Naive B cell (primary cell): ENCODE measurements around the gene GEMIN7. TPM values are rescaled to one million over a fixed set of nuclear protein-coding genes. Genes with fewer than 3 reads are reported as not detected.
"Not testable (repeated sequence)": the region's sequence is repeated elsewhere in the genome, so short reads cannot be mapped to it uniquely, and the experiment has no call there.

Experiments used
- ATAC-seq, 2 donors: fragments of 150-1000 bp; cut with Tn5 transposase; 2 replicates each; pipeline ENCODE4 v1.10.0; 2021; ENCODE audit warnings: low read depth in 2 of 2, mild to moderate bottlenecking in 2 of 2, moderate library complexity in 2 of 2
- DNase-seq: peaks from one replicate; pipeline ENCODE4 v3.0.0; 2022
- H3K27ac Mint-ChIP-seq, 6 donors: one replicate each; pipeline ENCODE4 v1.8.0; 2020 to 2022; ENCODE audit warnings: mild to moderate bottlenecking in 6 of 6, mixed read lengths in 6 of 6, moderate library complexity in 5 of 6, inconsistent platforms in 2 of 6
- H3K27me3 Mint-ChIP-seq, 3 donors: one replicate each; pipeline ENCODE4 v1.8.0; 2021 to 2022; ENCODE audit warnings: mixed read lengths in 3 of 3, mild to moderate bottlenecking in 1 of 3
- H3K36me3 Mint-ChIP-seq, 2 donors: one replicate each; pipeline ENCODE4 v1.8.0; 2020 to 2022; ENCODE audit warnings: mixed read lengths in 2 of 2, inconsistent platforms in 1 of 2, mild to moderate bottlenecking in 1 of 2
- H3K4me1 Mint-ChIP-seq, 3 donors: one replicate each; pipeline ENCODE4 v1.8.0; 2020 to 2022; ENCODE audit warnings: mixed read lengths in 3 of 3, inconsistent platforms in 1 of 3, mild to moderate bottlenecking in 1 of 3, moderate library complexity in 1 of 3
- H3K4me3 Mint-ChIP-seq, 8 donors: one replicate each; pipeline ENCODE4 v1.8.0; 2020 to 2022; ENCODE audit warnings: mild to moderate bottlenecking in 8 of 8, mixed read lengths in 8 of 8, moderate library complexity in 8 of 8, inconsistent platforms in 2 of 8
- H3K9me3 Mint-ChIP-seq, 7 donors: one replicate each; pipeline ENCODE4 v1.8.0; 2020 to 2022; ENCODE audit warnings: mixed read lengths in 7 of 7, mild to moderate bottlenecking in 5 of 7, inconsistent platforms in 2 of 7, moderate library complexity in 1 of 7
- polyA plus RNA-seq, 6 donors: library from polyadenylated mRNA; unstranded; fragments of 300-500 nt; fragmentation: Illumina TruSeq; gene quantifications; one replicate each; pipeline ENCODE4 v1.2.3, GENCODE V29; 2021; ENCODE audit warnings: low read depth in 6 of 6

GEMIN7 gene
- polyA plus RNA-seq, 6 donors from 2014 or later, result 86.8 to 138 (median 102) TPM

DNA sequence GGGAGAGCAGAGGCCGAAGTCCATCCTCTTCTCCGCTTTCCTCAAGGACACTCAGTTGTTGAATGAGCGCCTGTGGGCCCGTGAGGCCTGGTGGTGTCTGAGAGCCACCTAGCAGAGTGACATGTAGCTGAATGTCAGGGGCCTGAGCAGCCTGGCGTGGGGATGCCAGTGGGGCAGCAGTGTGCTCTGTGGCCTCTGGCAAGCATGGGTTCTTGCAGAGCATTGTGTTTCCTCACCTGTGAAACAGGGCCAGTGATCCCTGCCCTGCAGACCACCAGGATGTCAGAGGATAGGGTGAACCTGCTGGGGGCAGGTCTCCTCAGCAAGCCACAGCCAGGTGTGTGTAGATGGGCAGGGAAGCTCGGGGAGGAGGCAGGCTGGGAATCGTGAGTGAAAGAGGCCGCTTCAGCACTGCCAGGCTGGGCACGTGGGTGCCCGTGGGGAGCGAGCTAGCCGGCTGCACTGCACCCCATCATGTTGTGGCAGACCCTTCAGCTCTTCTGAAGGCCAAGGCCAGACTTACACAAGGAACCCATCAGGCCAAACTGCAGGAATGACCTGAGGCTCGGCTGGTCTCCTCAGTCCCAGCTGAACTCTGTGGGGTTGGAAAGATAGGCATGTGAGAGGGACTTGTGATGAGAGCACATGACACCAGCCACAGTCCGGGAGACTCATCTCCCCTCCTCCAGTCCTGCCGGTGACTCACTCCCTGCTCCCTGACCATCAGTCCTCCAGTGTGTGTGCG, 18.9 kb downstream of the GEMIN7 start:
- Mint-ChIP-seq H3K27me3 (no peaks in the 10 kb centered on the region), H3K36me3 (no peaks in the 10 kb centered on the region), H3K4me3 (no peak overlapping the region), H3K4me1 (peaks cover 62 to 86% (median 74%) of the 10 kb centered on the region in 3 donors), H3K9me3 (no peaks in the 10 kb centered on the region), H3K27ac (peak overlapping the region in 4 of 6 donors; percentile 10 to 79 (median 49))
- no peak for DNase-seq
- no peak for ATAC-seq

DNA sequence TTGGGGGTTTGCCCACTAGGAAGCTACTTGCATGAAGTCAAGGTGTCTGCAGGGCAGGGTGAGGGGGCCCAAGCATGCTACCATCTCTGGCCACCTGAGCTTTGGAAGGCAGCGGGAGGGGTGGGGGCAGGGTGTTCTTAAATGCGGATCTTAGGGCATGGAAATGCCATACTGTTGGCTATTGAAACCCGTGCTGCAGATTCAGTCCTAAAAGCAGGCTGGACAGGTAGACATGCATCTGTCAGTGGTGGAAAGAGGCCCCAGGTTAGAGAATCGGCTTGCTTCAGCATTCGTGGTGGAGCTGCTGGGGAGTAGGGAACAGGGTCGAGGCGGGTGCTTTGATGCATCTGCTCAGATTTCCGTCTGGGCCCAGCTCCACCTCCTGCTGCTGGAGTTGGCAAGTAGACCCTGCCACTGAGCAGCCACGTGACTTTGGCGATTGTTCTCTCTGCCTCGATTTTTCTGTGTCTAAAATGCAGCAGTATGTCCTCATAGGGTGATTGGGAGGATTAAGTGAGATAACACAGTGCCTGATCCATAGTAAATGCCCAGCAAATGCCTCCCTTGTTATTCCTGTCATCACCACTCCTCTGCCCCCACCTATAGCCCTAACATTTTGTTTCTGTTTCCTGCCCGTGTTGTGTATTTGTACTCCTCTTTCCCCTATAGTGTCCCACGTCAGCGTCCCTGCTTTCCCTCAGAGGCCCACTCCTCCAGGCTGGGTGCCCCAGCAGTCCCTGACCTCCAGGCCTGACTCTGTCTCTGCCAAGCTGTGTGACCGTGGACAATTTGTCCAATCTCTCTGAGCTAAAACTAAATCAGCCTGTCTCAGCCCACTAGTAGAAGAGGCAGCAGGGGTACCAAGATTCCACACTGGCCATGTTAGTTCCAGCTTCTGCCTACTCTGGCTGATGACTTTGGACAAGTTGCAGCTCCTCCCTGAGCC, 19.7 kb downstream of the GEMIN7 start:
- ATAC-seq (no peak), DNase-seq (no peak)
- Mint-ChIP-seq H3K9me3 (no peaks in the 10 kb centered on the region), H3K4me1 (peaks cover 65 to 88% (median 78%) of the 10 kb centered on the region in 3 donors), H3K4me3 (peak overlapping the region in 2 of 8 donors; percentile 25 to 49), H3K27ac (peak overlapping the region in 2 of 6 donors; percentile 10 to 96), H3K27me3 (no peaks in the 10 kb centered on the region), H3K36me3 (no peaks in the 10 kb centered on the region)

DNA sequence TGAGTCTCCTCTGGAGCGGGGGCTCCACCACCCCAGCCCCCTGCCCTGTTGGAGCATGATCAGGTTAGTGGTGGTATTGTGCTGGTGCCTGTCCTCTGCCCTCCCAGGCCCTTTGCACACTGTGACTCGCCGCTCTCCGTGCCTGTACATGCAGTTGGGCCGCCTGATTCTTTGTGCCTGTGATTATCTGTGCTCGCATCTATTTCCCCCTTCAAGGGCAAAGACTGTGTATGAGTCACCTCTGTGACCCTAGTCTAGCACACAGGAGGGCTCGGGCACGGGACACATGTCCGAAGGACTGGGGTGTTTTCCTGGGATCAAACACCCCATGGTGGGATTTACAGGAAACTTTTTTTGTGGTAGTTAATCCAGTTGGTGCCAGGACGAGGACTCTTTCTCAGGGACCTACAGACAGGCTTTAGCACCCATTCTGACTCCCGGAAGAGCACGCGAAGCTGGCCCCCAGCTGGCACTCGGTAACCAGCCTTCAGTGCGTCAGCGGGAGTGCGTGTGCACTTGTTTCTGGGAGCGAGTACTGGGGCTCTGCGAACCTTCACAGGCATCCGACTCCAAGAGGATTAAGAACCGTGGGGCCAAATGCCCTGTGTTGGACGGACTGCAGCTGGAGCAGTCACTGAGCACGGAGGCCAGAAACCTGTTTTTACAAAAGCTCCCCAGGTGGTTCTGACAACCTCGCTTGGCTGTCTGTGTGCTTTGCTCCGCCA, 20.6 kb downstream of the GEMIN7 start:
- Mint-ChIP-seq H3K27me3 (no peaks in the 10 kb centered on the region), H3K36me3 (no peaks in the 10 kb centered on the region), H3K27ac (peak overlapping the region in 3 of 6 donors; percentile 13 to 96 (median 47)), H3K4me3 (peak overlapping the region in 1 of 8 donors; percentile 49), H3K4me1 (peaks cover 65 to 88% (median 78%) of the 10 kb centered on the region in 3 donors), H3K9me3 (no peaks in the 10 kb centered on the region)
- no peak for DNase-seq
- ATAC-seq, result no peak

DNA sequence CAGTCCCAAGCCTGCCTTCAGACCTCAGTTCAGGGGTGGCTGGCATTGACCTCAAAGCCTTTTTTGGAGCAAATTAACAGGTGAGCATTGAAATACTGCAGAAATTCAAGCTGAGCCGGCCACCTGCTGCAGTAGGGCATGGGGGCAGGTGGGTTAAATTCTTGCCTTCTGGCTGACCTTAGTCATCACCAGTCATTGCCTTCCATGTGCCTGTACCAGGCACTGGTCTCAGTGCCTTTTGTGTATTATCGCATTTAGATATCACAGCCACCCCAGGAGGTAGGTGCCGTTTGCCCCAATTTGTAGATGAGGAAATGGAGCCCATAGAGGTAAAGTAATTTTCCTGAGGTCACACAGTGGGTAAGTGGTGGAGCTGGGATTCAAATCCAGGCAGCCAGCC, 21.1 kb downstream of the GEMIN7 start:
- H3K4me1 Mint-ChIP-seq, result peaks cover 67 to 89% (median 78%) of the 10 kb centered on the region in 3 donors
- DNase-seq (no peak), ATAC-seq (no peak)
- H3K27ac Mint-ChIP-seq, result peak overlapping the region in 1 of 6 donors; percentile 47
- H3K27me3 Mint-ChIP-seq, result no peaks in the 10 kb centered on the region
- H3K4me3 Mint-ChIP-seq, result peak overlapping the region in 1 of 8 donors; percentile 33
- no peaks in the 10 kb centered on the region for H3K9me3 Mint-ChIP-seq
- no peaks in the 10 kb centered on the region for H3K36me3 Mint-ChIP-seq

DNA sequence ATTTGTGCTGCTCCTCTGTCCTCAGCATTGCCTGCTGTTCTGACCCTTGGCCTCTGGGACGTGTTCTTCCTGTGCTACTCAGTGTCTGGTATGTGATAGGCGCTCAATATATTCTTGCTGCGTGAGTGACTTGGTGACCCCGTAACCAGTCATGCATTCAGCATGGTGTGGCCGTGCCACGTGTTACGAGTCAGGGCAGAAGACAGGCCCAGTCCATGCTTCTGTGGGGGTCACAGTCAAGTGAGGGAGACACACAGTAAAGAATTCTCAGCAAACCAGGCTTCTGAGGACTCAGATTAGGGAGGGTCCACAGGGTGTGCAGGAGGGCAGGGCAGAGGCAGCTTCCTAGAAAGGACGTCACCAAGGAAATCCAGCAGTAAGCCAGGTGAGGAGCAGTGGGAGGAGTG, 21.8 kb downstream of the GEMIN7 start:
- Mint-ChIP-seq H3K27me3 (no peaks in the 10 kb centered on the region), H3K27ac (peak overlapping the region in 2 of 6 donors; percentile 29 to 82), H3K4me3 (no peak overlapping the region), H3K4me1 (peaks cover 67 to 91% (median 80%) of the 10 kb centered on the region in 3 donors), H3K9me3 (no peaks in the 10 kb centered on the region), H3K36me3 (no peaks in the 10 kb centered on the region)
- DNase-seq (no peak), ATAC-seq (no peak)

DNA sequence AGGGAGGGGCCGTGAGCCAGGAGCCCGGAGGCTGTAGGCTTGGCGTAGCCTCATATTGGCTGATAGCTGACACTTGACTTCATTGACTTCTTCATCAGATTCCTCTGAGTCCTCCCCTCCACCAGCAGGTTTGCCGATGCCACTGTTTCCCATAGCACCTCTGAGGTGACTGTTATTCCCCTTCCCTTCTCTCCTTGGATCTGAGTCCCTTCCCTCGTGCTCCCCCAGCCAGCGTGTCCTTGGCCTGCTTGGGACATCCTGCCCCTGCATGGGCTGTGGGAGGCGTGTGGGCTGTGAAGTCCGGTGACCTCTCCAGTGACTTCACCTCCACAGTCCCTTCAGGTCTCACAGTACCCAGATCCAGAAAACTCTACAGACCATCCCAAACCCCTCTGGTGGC, 22.7 kb downstream of the GEMIN7 start:
- DNase-seq, result no peak
- H3K36me3 Mint-ChIP-seq, result no peaks in the 10 kb centered on the region
- H3K4me3 Mint-ChIP-seq, result peak overlapping the region in 3 of 8 donors; percentile 18 to 61 (median 21)
- H3K27me3 Mint-ChIP-seq, result no peaks in the 10 kb centered on the region
- H3K4me1 Mint-ChIP-seq, result peaks cover 58 to 86% (median 79%) of the 10 kb centered on the region in 3 donors
- no peaks in the 10 kb centered on the region for H3K9me3 Mint-ChIP-seq
- no peak for ATAC-seq
- H3K27ac Mint-ChIP-seq, result peak overlapping the region in 2 of 6 donors; percentile 46 to 81

DNA sequence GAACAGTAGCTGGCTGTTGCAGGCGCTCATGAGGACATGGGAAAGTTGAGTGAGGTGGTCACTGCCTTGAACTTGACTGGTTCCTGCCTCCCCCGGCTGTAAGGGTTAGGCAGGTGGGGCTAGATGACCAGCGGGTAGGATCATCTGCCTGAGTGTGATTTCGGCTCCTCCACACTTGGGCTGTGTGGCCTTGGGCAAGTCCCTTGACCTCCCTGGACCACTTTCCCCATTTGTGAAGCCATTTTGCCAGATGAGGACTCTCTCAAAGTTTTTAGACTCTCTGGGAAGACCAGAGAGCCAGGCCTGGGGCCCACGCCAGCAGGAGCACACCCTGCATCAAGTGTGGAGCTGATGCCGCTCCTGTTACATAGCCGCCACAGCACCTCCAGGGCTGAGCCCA, 23.4 kb downstream of the GEMIN7 start:
- Mint-ChIP-seq H3K4me1 (peaks cover 52 to 80% (median 80%) of the 10 kb centered on the region in 3 donors), H3K4me3 (peak overlapping the region in 3 of 8 donors; percentile 12 to 83 (median 19)), H3K27ac (peak overlapping the region in 1 of 6 donors; percentile 84), H3K27me3 (no peaks in the 10 kb centered on the region), H3K9me3 (no peaks in the 10 kb centered on the region), H3K36me3 (no peaks in the 10 kb centered on the region)
- ATAC-seq (no peak), DNase-seq (no peak)

DNA sequence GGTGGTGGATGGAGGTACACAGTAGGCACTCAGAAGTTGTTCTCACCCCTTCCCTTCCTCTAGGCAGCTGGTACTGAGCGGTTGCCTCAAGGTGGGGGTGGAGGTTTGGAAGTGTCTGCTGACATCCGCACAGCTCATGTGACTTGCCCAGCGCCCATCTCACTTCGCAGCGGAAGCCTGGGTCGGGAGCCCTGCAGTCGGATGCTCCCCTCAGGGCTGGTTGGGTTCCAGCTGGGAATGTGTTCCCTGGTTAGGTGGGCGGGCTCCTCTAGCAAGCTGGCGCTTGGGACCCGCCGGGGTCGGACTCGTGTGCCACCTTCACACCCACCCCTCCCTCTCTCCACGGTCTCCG, 24.1 kb downstream of the GEMIN7 start:
- peak overlapping the region in 7 of 8 donors; percentile 40 to 85 (median 74) for H3K4me3 Mint-ChIP-seq
- no peaks in the 10 kb centered on the region for H3K9me3 Mint-ChIP-seq
- DNase-seq (peak; percentile 31), ATAC-seq (peak; percentile 86 to 89)
- H3K27ac Mint-ChIP-seq, result peak overlapping the region in 4 of 6 donors; percentile 66 to 94 (median 79)
- H3K27me3 Mint-ChIP-seq, result no peaks in the 10 kb centered on the region
- peaks cover 52 to 80% (median 80%) of the 10 kb centered on the region in 3 donors for H3K4me1 Mint-ChIP-seq
- H3K36me3 Mint-ChIP-seq, result no peaks in the 10 kb centered on the region

DNA sequence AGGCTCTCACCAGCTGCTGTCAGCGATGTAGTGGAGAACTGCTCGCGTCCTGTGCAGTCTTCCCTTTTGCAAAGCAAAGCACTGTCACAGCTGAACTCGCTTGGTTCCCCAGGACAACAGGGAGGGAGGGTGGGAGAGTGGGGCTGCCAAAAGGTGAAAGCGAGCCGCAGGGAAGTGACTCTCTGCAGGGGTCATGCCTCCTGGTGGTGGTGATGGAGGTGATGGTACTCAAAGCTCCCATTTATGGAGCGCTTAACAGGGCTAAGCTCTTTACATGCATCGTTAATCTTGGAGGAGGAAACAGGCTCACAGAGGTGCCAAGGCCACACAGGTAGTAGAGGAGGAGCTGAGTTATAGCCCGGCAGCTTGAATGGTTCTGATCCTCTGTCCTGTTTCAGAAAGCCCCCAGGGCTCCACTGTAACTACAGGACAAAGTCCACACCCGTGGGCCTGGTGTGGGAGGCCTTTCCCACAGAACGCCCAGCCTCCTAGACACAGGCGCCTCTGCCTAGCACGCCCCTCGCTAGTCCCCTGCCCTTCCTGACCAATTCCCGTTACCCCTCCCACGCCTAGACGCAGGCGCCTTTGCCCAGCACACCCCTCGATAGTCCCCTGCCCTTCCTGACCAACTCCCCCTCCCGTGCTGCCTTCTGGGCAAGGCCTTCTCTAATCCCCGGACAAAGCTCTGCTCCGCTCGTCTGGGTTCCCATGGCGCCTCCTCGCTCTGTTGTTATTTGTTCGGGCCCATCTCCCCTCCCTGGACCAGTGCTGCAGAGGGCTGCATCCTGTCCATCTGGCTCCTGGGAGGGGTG, 24.7 kb downstream of the GEMIN7 start:
- H3K36me3 Mint-ChIP-seq, result no peaks in the 10 kb centered on the region
- H3K4me1 Mint-ChIP-seq, result peaks cover 52 to 80% (median 79%) of the 10 kb centered on the region in 3 donors
- DNase-seq (no peak), ATAC-seq (peak; percentile 65 to 66)
- H3K9me3 Mint-ChIP-seq, result no peaks in the 10 kb centered on the region
- no peaks in the 10 kb centered on the region for H3K27me3 Mint-ChIP-seq
- H3K4me3 Mint-ChIP-seq, result peak overlapping the region; percentile 17 to 85 (median 70)
- peak overlapping the region; percentile 33 to 94 (median 78) for H3K27ac Mint-ChIP-seq

DNA sequence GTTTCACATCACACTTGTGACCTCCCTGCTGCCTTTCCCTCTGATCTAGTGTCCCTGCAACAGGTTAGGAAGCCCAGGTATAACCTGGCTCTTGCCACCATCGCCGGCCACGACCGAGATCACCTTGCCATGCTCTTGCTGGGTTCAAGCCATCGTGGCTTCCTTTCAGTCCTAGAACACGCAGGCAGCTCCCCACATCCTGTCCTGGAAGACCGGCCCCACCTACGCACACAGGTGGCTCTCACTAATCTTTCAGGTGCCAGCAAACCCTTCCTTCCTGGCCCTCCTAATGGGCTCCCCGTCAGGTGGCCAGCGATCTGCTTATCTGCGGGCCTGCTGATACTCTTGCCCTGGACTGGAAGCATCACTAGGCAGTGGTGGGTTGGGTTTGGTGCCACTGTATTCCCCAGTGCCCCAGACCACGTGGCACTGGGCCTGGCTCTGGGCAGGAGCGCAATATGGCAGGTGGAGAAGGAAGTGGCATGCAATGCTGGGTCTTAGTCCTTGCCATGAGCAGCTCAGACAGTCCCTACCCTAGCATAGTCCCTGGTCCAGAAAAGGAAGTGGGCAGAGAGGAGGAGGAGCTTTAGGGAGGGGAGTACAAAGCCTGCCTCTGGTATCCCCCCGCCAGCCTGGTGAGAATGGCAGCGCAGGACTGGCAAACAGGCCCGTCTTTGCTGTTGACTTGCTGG, 25.7 kb downstream of the GEMIN7 start:
- Mint-ChIP-seq H3K4me3 (peak overlapping the region in 6 of 8 donors; percentile 24 to 81 (median 72)), H3K27me3 (no peaks in the 10 kb centered on the region), H3K36me3 (no peaks in the 10 kb centered on the region), H3K27ac (peak overlapping the region in 3 of 6 donors; percentile 63 to 95 (median 84)), H3K9me3 (no peaks in the 10 kb centered on the region), H3K4me1 (peaks cover 46 to 79% (median 74%) of the 10 kb centered on the region in 3 donors)
- ATAC-seq (no peak), DNase-seq (no peak)

DNA sequence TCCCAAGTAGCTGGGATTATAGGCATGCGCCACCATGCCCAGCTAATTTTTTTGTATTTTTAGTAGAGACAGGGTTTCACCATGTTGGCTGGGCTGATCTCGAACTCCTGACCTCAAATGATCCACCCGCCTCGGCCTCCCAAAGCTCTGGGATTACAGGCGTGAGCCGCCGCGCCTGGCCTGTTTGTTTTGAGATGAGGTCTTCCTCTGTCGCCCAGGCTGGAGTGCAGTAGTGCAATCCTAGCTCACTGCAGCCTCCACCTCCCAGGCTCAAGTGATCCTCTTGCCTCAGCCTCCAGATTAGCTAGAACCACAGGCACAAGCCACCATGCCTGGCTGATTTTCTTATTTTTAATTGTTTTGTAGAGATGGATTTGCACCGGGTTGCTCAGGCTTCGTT, 27.3 kb downstream of the GEMIN7 start:
- not testable (repeated sequence) for H3K36me3 Mint-ChIP-seq
- peaks cover 42 to 82% (median 77%) of the 10 kb centered on the region in 3 donors for H3K4me1 Mint-ChIP-seq

More for the DNA sequence above, 27.3 kb downstream of the GEMIN7 start:
- not testable (repeated sequence) for H3K27me3 Mint-ChIP-seq, DNase-seq, H3K9me3 Mint-ChIP-seq, ATAC-seq
- Mint-ChIP-seq H3K4me3 (peak overlapping the region in 1 of 8 donors; percentile 44), H3K27ac (peak overlapping the region in 2 of 6 donors; percentile 27 to 54)
